ENCODE data around the gene ETFB.
A peak's percentile ranks its signal among the peaks of the same experiment; 100 is the strongest.

The ETFB gene

DNA sequence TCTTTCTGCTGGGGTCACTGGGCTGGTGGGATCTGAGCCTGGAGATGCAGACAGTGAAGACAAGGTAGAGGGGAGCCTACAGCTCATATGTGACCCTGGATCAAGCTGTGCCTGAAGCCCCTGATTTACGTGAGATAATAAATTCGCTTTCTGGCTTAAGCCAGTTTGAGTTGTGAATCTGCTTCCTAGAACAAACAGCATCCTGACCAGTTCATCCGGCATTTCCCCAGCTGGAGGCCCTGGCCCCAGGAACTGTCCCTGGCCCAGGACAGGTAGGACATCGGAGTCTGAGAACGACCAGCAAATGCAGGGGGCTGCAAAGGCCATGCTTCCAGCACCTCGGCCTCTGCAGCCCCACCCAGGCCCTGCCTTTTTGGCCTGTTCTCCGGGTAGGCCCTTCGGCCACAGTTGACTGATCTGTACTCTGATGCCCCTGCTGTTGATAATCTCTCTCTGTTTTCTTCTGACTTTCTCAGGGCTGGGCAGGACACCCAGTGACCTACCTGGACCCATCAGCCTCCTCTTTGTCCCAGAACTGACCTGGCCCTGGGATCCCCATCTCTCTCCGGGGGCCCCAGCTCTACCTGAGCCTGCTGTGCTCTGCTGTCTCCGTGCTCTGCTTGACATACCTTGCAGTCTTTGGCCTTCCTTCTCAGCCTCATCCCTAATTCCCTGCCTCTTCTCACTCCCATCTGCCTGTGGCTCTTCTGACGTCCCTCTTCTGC lies 14.8 kb downstream of the ETFB start:
- no peak for DNase-seq

DNA sequence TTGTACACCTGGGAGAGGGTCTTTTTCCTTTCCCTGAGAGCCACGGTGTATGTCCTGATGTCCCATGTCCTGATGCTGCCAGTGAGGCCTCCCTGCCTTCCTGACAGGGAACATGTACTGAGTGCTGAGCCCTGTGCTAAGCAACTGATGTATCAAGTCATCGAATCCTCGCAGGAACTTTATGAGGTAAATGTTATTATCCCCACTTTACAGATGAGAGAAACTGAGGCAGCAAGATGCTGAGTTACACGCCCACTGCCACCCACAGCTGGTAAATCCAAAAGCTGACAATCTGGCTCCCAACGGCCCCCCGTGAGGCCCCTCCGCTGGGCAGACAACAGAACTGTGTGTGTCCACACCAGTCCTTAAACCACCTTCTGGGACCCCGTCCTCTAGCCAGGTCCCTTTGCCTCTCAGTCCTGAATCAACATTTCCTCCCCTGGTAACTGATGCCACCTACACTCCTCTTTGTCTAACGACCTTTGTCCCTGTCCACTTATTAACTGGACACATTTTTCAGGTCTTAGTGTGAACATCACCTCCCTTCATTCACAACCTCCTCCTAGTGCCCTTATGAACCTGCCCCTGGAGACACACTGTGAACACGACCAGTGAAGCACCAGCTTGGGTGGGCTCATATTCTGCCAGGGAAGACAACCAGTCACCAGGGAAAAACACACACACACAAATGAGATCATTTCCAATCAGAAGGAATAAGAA lies 18.8 kb downstream of the ETFB start:
- DNase-seq: no peak

DNA sequence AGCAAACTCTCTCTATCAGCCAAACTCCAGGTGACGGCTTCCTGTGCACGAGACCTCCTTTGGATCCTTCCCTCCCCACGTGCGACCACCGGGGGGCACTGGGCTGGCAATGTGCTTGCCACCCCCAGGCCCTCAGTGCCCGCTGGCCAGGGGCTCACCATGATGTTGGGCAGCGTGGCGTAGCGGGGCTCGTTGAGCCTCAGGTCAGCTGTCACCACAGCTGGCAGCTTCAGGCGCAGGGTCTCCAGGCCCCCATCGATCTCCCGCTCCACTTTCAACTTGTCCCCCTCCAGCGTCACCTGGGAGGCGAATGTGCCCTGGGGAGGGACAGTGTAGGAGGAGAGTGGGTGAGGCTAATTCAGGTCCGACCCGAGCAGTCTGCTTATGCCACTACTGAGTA lies 19.4 kb downstream of the ETFB start:
- DNase-seq: no peak

DNA sequence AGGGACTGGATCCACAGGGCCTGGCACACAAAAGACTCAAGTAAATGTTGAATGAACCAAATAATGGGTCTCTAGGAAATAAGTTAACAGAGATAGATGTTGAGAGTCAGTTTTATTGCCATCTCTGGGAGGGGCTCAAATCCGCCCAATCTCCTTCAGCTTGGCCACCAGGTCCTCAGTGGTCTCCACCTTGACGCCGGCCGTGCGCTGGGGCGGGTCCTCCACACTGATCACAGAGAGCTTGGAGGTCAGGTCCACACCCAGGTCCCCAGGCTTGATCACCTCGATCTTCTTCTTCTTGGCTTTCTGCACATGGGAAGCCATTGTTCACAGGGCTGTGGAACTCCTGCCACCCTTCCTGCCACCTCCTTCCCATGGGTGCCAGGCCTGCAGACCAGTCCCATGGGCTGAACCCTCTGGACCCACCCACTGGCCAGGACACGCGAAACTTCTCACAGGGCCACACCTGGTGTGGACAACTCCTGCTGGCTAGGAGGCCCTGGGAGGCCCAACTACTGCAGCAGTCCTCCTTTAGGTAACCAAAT lies 21.0 kb downstream of the ETFB start:
- no peak for DNase-seq

DNA sequence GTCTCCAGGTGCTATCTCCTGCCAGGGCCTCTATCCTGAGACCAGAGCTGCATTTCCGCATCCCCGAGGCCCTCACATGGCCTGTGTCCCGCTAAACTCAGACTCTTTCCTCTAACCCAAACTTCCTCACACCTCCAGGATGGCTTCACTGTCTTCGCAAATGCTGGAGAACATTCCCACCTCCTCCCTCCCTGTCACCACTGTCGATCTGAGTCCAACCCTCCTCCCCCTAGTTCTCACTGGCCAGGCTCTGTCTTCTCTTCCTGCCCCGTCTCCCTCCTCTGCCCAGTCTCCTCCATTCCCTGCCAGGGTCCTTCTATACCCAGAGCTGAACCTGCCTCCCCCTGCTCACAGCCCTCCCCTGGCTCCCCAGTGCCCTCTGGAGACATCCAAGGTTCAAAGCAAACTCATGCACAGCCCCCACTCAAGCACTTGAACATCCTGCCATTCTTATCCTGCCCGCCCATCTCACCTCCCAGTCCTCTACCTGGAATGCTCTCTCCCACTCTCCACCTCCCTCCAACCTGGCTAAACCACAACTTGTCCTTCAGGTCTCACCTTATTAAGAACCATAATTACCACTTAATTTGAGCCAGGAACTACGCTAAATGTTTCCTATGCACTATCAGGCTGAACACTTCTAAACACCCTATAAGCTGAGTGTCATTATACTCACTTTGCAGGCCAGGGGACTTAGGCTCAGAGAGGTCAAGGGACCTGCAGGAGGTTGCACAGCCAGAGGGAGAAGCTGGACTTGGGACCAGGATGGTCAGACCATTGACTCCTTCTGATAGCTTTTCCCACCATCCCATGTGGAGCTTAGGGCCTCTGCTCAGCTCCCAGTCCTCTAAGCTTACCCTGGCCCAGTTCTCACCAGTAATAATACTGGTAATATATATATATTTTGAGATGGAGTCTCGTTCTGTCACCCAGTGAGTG lies 23.3 kb downstream of the ETFB start:
- no peak for DNase-seq

DNA sequence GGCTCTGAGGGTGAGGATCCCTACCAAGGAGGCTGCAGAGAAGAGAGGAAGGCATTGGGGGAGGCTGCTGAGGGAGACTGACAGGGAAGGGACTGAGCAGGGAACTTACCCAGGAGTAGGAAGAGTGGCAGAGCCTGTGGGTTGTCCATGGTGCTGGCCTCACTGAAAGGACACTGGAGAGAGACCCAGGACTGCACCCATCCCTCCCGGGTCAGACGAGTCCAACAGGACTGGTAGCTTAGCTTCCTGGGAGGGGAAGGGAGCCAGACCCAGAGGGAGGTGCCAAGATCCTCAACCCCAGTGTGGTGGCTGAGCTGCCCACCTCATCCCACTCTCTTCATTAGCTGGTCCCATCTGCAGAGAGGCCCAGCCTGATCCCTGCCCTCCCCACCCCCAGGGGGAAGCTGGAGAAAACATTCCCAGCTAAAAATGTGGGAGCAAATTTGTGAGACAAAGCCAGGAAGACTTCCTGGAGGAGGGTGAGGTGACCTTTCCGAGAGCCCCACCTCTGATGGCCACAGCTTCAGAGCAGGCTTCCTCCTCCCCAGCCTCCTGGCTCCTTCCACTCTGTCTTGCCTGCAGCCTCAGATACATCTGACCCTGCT lies 24.1 kb downstream of the ETFB start, which contains the start of gene VSIG10L:
Gene VSIG10L, minus strand, starts transcription at position 164 of the 605 bp plus-strand sequence. Its CDS starts 15 bp downstream, at position 149.
- DNase-seq: no peak

DNA sequence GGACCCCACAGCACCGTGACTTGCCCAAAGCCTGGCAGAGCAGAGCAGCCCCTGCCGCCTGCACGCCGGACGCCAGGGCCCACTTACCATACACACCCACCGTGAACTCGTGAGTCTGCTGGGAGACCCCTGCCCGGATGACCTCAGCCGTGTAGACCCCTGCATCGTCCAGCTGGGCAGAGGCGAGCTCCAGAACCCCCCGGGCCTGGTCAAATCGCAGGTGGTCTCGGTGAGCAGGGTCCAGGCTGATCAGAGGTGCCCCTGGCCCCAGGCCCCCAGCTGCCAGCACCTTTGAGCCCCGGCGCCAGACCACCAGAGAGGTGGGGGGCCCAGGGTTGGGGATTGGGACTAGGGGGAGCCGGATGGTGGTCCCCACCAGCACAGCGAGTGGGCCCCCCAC lies 25.1 kb downstream of the ETFB start:
- DNase-seq: no peak

DNA sequence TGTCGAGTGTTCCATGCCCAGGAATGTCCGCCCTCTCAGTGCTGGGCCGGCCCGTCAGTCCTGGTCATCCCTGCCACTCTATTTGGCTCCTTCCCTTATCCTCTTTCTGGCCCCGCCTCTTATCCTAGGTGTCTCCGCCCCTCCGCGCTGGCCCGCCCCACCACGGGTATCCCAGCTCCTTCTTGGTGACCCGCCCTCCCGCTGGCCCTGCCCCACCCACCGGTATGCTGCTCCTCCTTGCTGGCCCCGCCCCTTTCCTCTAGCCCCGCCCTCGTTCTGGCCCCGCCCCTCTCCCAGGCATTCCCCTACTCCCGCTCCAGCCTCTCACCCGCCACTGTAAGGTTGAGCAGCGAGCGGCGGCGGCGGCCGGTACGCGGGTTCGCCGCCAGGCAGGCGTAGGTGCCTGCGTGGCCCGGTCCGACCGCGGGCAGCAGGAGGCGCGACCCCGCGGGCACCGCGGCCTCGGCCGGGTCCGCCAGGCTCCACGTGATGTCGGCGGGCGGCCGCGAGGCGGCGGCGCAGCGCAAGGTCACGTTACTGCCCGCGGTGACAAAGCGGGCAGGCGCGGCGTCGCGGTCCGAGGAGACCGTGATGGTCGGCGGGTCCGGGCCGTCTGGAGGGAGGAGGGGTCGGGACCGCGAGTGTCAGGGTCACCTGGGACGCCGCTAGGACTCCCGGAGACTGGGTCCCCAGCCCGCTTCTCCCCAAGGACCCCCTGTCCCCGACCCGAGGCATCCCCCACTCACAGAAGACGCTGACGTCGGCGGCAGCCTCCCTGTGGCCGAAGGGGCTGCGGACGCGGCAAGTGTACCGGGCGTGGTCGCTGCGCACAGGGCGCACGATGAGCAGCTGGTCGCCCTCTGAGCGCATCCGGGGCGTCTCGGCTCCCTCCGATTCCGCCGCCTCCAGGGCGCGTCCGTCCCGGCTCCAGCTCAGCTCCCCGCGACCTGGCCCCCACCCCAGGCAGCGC lies 26.2 kb downstream of the ETFB start:
- peak; percentile 85 for DNase-seq

DNA sequence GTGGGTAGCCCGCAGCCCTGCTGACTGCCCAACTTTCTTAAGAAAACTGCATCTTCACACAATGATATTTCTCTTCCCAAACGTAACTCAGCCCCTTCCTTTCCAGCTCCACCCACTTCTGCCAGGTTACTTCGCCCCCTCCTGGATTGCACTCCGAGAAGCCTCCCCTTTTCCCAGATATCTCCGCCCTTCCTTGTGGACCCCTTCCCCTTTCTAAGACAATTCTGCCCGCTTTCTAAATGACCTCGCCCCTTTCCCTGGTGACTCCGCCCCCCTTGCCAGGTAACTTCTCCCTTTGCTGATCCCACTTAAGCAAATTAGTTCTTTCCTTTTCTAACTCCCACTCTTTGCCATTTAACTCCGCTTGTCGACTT lies 26.9 kb downstream of the ETFB start:
- DNase-seq: no peak

DNA sequence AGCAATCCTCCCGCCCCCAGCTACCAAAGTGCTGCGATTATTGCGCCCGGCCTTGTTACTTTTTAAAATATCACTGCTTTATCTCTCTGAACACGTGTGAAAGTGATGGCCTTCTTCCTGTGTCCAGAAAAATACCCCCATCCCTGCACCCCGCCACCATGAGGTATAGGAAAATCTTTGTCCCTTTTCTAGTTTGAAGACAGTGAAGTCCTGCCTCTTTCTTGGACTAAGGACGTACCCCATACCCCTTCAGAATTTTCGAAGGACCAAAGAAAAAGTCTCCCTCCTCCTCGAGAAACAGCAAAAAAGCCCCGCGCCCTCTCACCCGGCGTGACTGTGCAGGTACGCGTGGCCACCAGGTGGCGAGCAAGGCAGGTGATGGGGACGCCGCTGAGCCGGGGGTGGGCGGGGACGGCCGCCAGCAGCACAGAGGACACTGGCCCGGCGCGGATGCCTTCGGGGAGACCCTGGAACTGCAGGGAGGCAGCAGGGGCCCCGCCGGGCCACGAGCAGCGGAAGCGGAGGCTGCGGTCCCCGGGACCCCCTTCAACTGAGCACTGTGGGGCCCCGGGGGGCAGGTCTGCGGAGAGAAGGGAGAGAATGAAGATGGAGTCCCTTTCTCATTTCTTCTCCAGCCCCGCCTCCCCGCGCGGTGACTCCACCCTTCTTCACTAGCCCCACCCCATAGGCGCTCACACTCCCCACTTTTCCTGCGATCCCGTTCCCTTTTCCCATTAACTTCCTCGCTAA lies 27.4 kb downstream of the ETFB start:
- peak; percentile 89 for DNase-seq

DNA sequence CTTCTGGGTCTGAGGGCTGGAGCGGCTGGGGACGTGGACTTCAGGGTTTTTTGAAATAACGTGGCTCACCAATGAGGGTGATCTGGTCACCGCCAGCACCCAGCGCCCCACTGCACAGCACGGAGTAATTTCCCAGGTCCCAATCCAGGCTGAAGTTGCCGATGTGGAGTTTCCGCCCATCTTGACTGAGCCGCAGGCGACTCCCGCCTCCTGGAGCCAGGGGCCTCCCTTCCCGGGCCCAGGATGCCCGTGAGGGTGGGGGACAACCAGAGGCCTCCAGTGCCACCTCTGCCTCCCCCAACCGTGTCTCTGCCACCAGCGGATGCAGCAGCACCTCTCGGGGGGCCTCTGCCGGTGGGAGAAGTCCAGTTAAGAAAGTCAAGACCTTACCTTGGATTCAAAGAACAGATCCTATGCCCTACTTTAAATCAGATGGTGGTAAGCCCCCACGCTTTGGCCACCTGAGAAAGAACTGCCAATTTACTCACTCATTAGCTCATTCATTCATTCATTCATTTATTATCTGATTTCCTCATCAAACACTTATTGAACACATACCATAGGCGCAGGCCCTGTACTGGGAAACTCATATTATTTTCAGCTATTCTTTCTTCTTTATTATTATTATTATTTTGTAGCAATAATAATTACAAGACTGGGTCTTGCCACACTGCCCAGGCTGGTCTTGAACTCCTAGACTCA lies 28.2 kb downstream of the ETFB start:
- DNase-seq: no peak

DNA sequence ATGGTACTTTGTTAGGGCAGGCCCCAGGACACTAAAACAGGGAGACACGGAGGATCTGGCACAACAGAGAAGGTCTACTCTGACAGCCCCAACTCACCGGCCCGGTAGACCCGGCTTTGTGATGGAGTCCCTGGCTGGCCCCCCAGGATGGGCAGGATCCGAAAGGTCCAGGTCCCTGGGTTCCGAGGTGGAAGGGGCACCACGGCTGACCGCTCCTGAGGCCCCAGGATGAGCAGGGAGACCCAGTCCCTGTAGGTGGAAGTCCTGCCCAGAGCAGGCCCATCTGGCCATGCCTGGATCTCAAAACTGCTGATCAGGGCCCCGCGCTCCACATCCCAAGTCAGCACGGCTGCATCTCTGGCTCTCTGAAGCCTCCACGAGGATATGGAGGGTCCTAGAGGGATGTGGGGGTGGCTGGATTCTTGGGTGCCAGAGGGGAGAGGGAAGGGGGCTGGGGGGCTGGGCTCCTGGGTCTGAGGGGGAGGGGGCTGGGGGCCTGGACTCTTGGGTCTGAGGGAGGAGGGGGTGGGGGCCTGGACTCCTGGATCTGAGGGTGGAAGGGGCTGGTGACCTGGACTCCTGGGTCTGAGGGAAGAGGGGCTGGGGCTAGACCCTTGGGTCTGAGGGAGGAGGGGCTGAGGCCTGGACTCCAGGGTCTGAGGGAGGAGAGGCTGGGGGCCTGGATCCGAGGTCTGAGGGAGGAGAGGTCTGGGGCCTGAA lies 28.9 kb downstream of the ETFB start:
- no peak for DNase-seq

DNA sequence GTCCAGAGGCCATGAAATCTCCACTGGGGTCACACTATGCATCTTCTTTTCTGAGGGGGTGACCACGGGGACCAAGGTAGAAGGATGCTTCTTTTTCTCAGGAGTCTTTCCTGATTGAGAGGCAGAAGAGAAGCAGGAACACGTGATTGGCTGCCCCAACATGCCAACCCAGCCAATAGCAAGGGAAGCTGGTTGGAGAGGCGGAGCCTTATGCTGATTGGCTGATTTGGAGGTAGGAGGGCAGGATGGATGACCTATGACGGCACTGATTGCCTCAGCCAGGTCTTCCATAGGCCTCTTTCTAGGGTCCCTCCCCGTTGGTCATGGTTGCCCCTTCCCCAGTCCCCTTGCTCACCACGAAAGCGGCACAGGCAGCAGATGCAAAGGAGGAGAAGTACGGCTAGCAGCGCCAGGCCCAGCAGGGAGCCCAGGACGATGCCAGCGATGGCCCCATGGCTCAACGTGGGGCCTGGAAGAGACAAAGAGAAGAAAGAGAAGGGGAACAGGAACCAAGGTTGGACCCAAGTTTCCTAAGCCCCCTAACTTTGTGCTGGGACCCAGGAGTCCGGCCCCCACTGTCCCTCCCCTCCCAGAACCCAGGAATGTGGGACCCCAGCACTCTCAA lies 32.2 kb downstream of the ETFB start:
- DNase-seq: no peak

DNA sequence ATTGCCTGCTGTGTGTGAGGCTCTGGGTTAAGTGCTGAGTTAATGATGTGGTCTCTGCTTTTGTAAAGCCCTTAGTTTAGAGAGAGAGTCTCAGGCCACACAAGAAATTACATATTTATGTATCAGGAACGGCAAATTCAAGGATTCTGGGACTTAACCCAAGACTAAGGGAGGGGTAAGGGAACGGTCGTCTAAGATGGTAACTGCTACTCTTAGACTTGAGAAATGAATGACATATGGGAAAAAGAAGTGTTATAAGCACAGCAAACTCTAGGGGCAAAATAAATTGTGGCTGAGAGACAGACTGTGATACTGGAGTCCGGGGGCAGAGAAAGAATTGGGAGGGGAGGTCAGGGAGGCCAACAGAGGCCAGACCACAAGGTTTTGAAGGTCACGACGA lies 34.5 kb downstream of the ETFB start:
- DNase-seq: no peak

DNA sequence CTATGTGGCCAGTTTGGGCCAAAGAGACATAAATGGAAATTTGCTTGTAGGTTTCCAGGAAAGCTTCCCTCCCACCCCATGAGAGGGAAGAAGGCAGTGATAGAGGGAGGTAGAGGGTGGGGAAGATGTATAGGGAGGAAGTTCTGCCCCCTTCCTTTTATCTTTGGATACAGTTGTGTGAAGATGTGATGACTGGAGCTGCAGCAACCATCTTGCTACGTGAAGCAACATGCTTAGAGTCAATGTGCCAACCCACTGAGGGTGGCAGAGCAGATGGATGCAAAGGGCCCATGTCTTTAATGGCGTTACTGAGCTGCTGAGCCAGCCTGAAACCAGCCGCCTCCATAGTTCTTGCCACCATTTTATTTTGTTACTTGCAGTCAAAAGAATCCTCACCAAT lies 35.0 kb downstream of the ETFB start:
- DNase-seq: no peak

DNA sequence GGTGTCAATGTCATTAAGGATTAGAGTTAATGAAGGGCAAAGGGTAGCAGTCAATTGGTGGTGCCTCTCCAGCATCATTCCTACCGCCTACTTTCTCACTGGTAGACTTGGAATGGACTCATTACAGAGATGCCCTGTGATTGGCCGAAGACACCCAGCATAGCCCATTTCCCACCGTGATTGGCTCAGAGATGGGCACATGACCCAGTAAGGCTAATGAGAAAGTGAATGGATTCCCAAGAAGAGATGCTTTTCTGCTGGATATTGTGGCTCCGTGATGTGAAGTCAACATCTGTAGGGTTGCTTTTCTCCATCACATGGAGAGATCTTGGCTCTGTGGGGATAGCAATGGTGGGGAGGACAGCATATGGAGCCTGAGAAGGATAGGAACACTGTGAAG lies 35.8 kb downstream of the ETFB start:
- DNase-seq: no peak

DNA sequence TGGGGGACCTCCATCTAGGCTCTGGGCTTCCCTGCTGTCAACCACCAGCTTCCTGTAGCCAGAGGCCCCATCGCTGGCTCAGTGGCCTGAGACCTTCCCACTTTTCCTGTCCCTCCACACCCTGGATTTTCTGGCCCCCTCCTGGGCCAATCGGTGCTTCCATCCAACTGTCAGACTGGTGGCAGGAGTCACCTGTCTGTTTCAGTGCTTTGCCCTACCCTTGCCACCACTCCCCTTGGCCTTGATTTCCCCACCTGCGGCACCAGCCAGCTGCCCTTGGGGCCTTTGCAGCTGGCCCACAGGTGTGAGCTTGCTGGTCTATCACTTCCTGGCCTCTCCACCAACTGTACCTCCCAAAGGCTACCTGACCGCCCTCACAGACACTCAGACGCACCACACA lies 36.8 kb downstream of the ETFB start:
- DNase-seq: no peak

DNA sequence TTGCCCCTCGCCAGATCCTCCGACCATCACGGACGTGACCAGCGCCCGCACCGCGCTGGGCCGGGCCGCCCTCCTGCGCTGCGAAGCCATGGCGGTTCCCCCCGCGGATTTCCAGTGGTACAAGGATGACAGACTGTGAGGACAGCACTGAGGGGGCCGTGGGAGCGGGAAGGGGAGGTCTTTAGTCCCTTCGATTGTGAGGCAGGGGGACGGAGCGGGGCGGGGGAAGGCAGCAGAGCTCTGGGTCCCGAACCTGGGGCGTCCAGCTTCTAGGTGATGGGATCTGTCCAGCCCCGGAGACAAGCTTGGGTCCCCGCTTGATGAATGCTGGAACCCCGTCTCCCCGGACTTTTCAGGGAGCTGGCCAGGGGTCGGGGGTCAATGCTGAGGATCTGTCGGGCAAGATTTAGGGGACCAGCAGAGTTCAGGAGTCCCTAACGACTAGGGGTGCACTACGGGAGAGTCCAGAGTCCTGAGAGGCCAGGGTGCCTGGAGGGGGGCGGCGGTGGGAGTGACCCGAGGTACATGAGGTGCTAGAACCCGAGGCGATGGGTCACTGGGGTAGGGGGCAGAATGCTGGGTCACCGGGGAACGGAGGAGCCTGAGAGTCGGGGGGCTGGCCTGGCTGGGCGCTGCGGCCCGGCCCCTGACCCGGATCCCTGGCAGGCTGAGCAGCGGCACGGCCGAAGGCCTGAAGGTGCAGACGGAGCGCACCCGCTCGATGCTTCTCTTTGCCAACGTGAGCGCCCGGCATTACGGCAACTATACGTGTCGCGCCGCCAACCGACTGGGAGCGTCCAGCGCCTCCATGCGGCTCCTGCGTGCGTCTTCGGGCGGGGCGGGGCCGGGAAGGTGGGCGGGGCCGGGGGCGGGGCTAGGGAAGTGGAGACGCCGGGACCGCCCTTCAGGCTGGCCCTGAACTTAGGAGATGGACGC lies 38.9 kb downstream of the ETFB start:
- peak; percentile 49 for DNase-seq
